ENCODE measurements around the gene ARID3C. TPM values are rescaled to one million over a fixed set of nuclear protein-coding genes. Genes with fewer than 3 reads are reported as not detected.

ARID3C gene
- total and polyA plus RNA-seq, 2 of the 8 experiments (the other 6 are each of a cell fraction or from before 2014, with no cell fraction given) = 0.08 TPM; not detected in 1

DNA sequence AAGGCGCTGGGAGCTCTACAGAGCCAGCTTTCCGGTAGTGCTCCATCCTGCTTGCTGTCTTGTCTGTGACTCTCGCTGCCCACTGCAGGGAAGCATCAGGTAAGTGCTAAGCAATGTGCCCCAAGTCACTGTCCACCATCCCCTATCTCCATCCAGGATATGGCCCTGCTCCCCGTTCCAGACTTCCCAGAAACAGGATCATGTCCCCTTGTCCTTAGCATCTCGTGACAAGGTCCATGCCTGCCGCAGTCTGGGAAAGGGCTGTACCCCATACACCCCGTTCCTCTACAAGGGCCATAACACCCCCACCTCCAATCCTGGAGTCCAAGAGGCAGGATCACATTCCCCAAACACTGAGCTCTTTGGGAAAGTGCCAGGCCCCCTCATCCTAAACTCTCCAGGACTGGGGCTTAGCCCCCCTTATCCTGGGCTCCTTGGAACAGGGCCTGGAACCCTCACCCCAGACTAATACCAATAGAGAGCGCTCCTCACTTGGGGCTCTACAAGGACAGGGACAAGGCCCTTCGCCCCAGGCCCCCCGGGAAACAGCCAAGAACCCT, 17.5 kb downstream of the ARID3C start:
- H3K56ac ChIP-seq (replicated peaks; ENCODE audit: insufficient read length, low read depth, low read length) = peak overlapping the region; percentile 70
- H2BK120ac ChIP-seq (replicated peaks; ENCODE audit: low read depth, low read length) = no peak overlapping the region
- H4K20me1 ChIP-seq (replicated peaks in 1 of 2; ENCODE audit: control insufficient read depth in 1 of 2, insufficient read depth in 2 of 2, low read length in 2 of 2) = no peaks in the 10 kb centered on the region
- WGBS, 2 experiments (ENCODE audit: extremely low coverage in 1 of 2, insufficient coverage in 1 of 2, insufficient read length in 1 of 2, insufficient replicate concordance in 2 of 2, low coverage in 1 of 2, low lambda C conversion rate in 2 of 2, missing lambda C conversion rate in 1 of 2) = 57% methylated on average over 10 of the region's 10 CpGs; no CpG with 5 or more reads in 1 of the 2 experiments
- no peaks in the 10 kb centered on the region for H3K36me3 ChIP-seq (ENCODE audit: control insufficient read depth in 2 of 4, insufficient read depth in 4 of 4, low read length in 3 of 4)
- H3K23ac ChIP-seq (ENCODE audit: insufficient read length) = no peak overlapping the region
- H3K79me1 ChIP-seq (ENCODE audit: low read depth, low read length) = no peaks in the 10 kb centered on the region
- peaks cover 10% of the 10 kb centered on the region; the same call in 1 of the 2 replicates for H3K23me2 ChIP-seq (ENCODE audit: low read depth, low read length)
- ChIA-PET CTCF (ENCODE audit: partially characterized antibody) (interaction anchor here (0.6 to 16.9 kb wide), 15 partner anchors 9 to 980 kb away, joined by 3 to 401 read pairs (median 5); partner anchors contain the start of genes ARID3C, DCTN3 and SIGMAR1), POLR2A (ENCODE audit: partially characterized antibody) (interaction anchor here (0.7 to 3.4 kb wide), 7 partner anchors 20 to 101 kb away, joined by 3 to 17 read pairs (median 3); partner anchors contain the start of gene SIGMAR1)
- H3K4me3 ChIP-seq (ENCODE audit: extremely low read depth in 1 of 4, insufficient read depth in 2 of 4, low read depth in 3 of 4, low read length in 4 of 4) = peak overlapping the region; percentile 74 to 87 (median 82)
- 0 out of 2 replicates have a peak overlapping the region, but pooled peaks have one; percentile 19 for H2BK15ac ChIP-seq (ENCODE audit: low read length)
- H3K79me2 ChIP-seq (ENCODE audit: control insufficient read depth in 1 of 2, insufficient read depth in 2 of 2, low read length in 2 of 2) = no peaks in the 10 kb centered on the region
- H3K14ac ChIP-seq (ENCODE audit: insufficient read length) = peak overlapping the region; percentile 92
- peak overlapping the region; percentile 75; the same call in 1 of the 2 replicates for H2AFZ ChIP-seq (ENCODE audit: low read length)
- H4K8ac ChIP-seq (ENCODE audit: extremely low read depth, insufficient read depth, low read length) = peak overlapping the region; percentile 95
- H2BK5ac ChIP-seq (ENCODE audit: low read depth, low read length) = no peak overlapping the region
- peak overlapping the region; percentile 82 for H3K4ac ChIP-seq (replicated peaks; ENCODE audit: insufficient read length, low read depth, low read length)
- peaks cover 0 to 11% (median 6%) of the 10 kb centered on the region in 4 experiments; a peak in 6 of 7 replicates for H3K4me1 ChIP-seq (replicated peaks in 1 of 4; ENCODE audit: control insufficient read depth in 3 of 4, insufficient read depth in 4 of 4, low read length in 3 of 4)
- peak overlapping the region in 3 of 4 experiments; percentile 79 to 83 (median 81); a peak in 6 of 7 replicates for H3K9ac ChIP-seq (replicated peaks in 1 of 4; ENCODE audit: extremely low read depth in 1 of 4, low read depth in 3 of 4, low read length in 3 of 4)
- peak overlapping the region; percentile 90; the same call in 1 of the 2 replicates for H3K18ac ChIP-seq (ENCODE audit: extremely low read depth, low read length)
- H4K91ac ChIP-seq (replicated peaks; ENCODE audit: insufficient read length, low read length) = peak overlapping the region; percentile 11
- H3K27me3 ChIP-seq (replicated peaks in 1 of 4; ENCODE audit: control insufficient read depth in 3 of 4, extremely low read depth in 1 of 4, insufficient read depth in 3 of 4, low read length in 3 of 4) = peaks cover 0 to 6% (median 2%) of the 10 kb centered on the region in 4 experiments; a peak in 2 of 7 replicates
- peak overlapping the region; percentile 81 to 94 for H3K4me2 ChIP-seq (ENCODE audit: insufficient read depth in 1 of 2, low read depth in 2 of 2, low read length in 2 of 2)
- DNase-seq (ENCODE audit: low read depth in 1 of 2, low spot score in 2 of 2) (no peak), FAIRE-seq (no peak)
- no peaks in the 10 kb centered on the region for H3K9me3 ChIP-seq (ENCODE audit: insufficient read depth in 2 of 2, low read depth in 1 of 2, low read length in 1 of 2)
- H2AK5ac ChIP-seq (ENCODE audit: low read depth, low read length) = no peak overlapping the region
- H2BK20ac ChIP-seq (ENCODE audit: low read length) = no peak overlapping the region
- H3K27ac ChIP-seq (ENCODE audit: low read depth, low read length) = no peak overlapping the region
- H4K5ac ChIP-seq (ENCODE audit: insufficient read length, low read depth, low read length) = peak overlapping the region; percentile 77
- peak overlapping the region; percentile 10; the same call in 1 of the 2 replicates for H2BK12ac ChIP-seq (ENCODE audit: low read depth, low read length)
- TF ChIP-seq, protein P1, sequence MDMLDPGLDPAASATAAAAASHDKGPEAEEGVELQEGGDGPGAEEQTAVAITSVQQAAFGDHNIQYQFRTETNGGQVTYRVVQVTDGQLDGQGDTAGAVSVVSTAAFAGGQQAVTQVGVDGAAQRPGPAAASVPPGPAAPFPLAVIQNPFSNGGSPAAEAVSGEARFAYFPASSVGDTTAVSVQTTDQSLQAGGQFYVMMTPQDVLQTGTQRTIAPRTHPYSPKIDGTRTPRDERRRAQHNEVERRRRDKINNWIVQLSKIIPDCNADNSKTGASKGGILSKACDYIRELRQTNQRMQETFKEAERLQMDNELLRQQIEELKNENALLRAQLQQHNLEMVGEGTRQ (IDR thresholded peaks at IDR 0.05; ENCODE audit: low read length) = no peak
- no peak for TF ChIP-seq CHD2 (IDR thresholded peaks at IDR 0.05; ENCODE audit: low read length)
- no peak for TF ChIP-seq CEBPB (IDR thresholded peaks at IDR 0.05; ENCODE audit: low read depth, low read length)
- TF ChIP-seq RXRA (IDR thresholded peaks at IDR 0.05; ENCODE audit: insufficient read depth, low read depth, low read length) = no peak
- TF ChIP-seq POU5F1 (IDR thresholded peaks at IDR 0.05; ENCODE audit: low read depth, low read length) = no peak
- no peak for TF ChIP-seq RAD21 (IDR thresholded peaks at IDR 0.05 in 1 of 2, conservative IDR thresholded peaks at IDR 0.05 in 1 of 2; ENCODE audit: low read depth in 2 of 2, low read length in 2 of 2)
- TF ChIP-seq RFX5 (IDR thresholded peaks at IDR 0.05; ENCODE audit: borderline replicate concordance, low read depth, low read length) = no peak
- TF ChIP-seq, protein P2, sequence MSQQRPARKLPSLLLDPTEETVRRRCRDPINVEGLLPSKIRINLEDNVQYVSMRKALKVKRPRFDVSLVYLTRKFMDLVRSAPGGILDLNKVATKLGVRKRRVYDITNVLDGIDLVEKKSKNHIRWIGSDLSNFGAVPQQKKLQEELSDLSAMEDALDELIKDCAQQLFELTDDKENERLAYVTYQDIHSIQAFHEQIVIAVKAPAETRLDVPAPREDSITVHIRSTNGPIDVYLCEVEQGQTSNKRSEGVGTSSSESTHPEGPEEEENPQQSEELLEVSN (IDR thresholded peaks at IDR 0.05) = no peak
- TF ChIP-seq SIN3A (conservative IDR thresholded peaks at IDR 0.05 in 1 of 2, IDR thresholded peaks at IDR 0.05 in 1 of 2; ENCODE audit: low read depth in 1 of 2, low read length in 2 of 2) = no peak
- TF ChIP-seq JUN (IDR thresholded peaks at IDR 0.05; ENCODE audit: low read depth, low read length) = no peak
